Neuronal stem cell (in vitro differentiated cells): ENCODE data around the gene ZSCAN25.
"Not testable (repeated sequence)": the region's sequence is repeated elsewhere in the genome, so short reads cannot be mapped to it uniquely, and the experiment has no call there.

Experiments used
- DNase-seq: peaks from one replicate; pipeline ENCODE4 v3.0.0-alpha.2; 2013; ENCODE audit warnings: low spot score
- H2AFZ ChIP-seq: one replicate; pipeline ENCODE4 v1.6.1; 2013; ENCODE audit warnings: mild to moderate bottlenecking, low read length, inconsistent platforms
- H2AK5ac ChIP-seq: 2 replicates; pipeline ENCODE4 v1.6.1; 2013; ENCODE audit warnings: low read depth, mild to moderate bottlenecking, inconsistent platforms, low read length, moderate library complexity, mixed read lengths
- H2BK120ac ChIP-seq: 2 replicates; pipeline ENCODE4 v1.6.1; 2013; ENCODE audit warnings: low read depth, mild to moderate bottlenecking, inconsistent platforms, low read length, moderate library complexity, mixed read lengths
- H2BK12ac ChIP-seq: one replicate; pipeline ENCODE4 v1.6.1; 2013; ENCODE audit warnings: low read length, inconsistent platforms
- H2BK15ac ChIP-seq: 2 replicates; pipeline ENCODE4 v1.6.1; 2013; ENCODE audit warnings: mild to moderate bottlenecking, low read length, inconsistent platforms, mixed read lengths
- H2BK5ac ChIP-seq: one replicate; pipeline ENCODE4 v1.6.1; 2013; ENCODE audit warnings: inconsistent platforms, mild to moderate bottlenecking, low read length, moderate library complexity
- H3K14ac ChIP-seq: one replicate; pipeline ENCODE4 v1.6.1; 2013; ENCODE audit warnings: low read length, inconsistent platforms
- H3K18ac ChIP-seq: 2 replicates; pipeline ENCODE4 v1.6.1; 2013; ENCODE audit warnings: low read length, inconsistent platforms
- H3K23ac ChIP-seq: 2 replicates; pipeline ENCODE4 v1.6.1; 2013; ENCODE audit warnings: low read depth, mild to moderate bottlenecking, mixed read lengths, low read length, inconsistent platforms; ENCODE audit not compliant: poor library complexity
- H3K27ac ChIP-seq: replicated peaks from 3 replicates; pipeline ENCODE4 v1.5.1; 2013; ENCODE audit warnings: low read length, inconsistent platforms
- H3K27me3 ChIP-seq, 3 experiments: 2 replicates each; pipeline ENCODE4 v1.6.1; 2013; ENCODE audit warnings: low read length in 3 of 3, mild to moderate bottlenecking in 2 of 3, inconsistent platforms in 1 of 3, low read depth in 1 of 3, mixed read lengths in 1 of 3, moderate library complexity in 1 of 3; ENCODE audit not compliant: control insufficient read depth in 3 of 3, insufficient read depth in 3 of 3
- H3K36me3 ChIP-seq, 2 donors: replicated peaks in 1 of 2; 2 replicates each; pipeline ENCODE4 v1.6.1; 2013; ENCODE audit warnings: low read length in 2 of 2; ENCODE audit not compliant: control insufficient read depth in 2 of 2, insufficient read depth in 2 of 2
- H3K4ac ChIP-seq: 2 replicates; pipeline ENCODE4 v1.6.1; 2013; ENCODE audit warnings: inconsistent platforms, mild to moderate bottlenecking, low read length, moderate library complexity
- H3K4me1 ChIP-seq, 2 donors: 1 replicate in 1 of 2; 2 replicates in 1 of 2; pipeline ENCODE4 v1.6.1; 2013; ENCODE audit warnings: low read length in 2 of 2, low read depth in 1 of 2; ENCODE audit not compliant: control insufficient read depth in 2 of 2, insufficient read depth in 1 of 2
- H3K4me2 ChIP-seq: one replicate; pipeline ENCODE4 v1.6.1; 2013; ENCODE audit warnings: mild to moderate bottlenecking, low read length, inconsistent platforms; ENCODE audit not compliant: insufficient read depth, poor library complexity, severe bottlenecking
- H3K4me3 ChIP-seq, 2 donors: 2 replicates each; pipeline ENCODE4 v1.5.1; 2013; ENCODE audit warnings: low read length in 2 of 2, mild to moderate bottlenecking in 2 of 2, inconsistent platforms in 1 of 2, moderate library complexity in 1 of 2
- H3K79me1 ChIP-seq: one replicate; pipeline ENCODE4 v1.6.1; 2013; ENCODE audit warnings: low read depth, mild to moderate bottlenecking, inconsistent platforms, low read length, moderate library complexity
- H3K9ac ChIP-seq: one replicate; pipeline ENCODE4 v1.6.1; 2013; ENCODE audit warnings: mild to moderate bottlenecking, low read depth, low read length, inconsistent platforms; ENCODE audit not compliant: poor library complexity
- H3K9me3 ChIP-seq, 2 donors: replicated peaks in 1 of 2; 2 replicates each; pipeline versions ENCODE3 to v1.6.1; 2013; ENCODE audit warnings: low read length in 2 of 2, mild to moderate bottlenecking in 2 of 2, inconsistent platforms in 1 of 2, low read depth in 1 of 2, mixed read lengths in 1 of 2, moderate library complexity in 1 of 2; ENCODE audit not compliant: control insufficient read depth in 2 of 2, insufficient read depth in 1 of 2
- H4K8ac ChIP-seq: one replicate; pipeline ENCODE4 v1.6.1; 2013; ENCODE audit warnings: low read depth, mild to moderate bottlenecking, inconsistent platforms, low read length, moderate library complexity
- H4K91ac ChIP-seq: one replicate; pipeline ENCODE4 v1.6.1; 2013; ENCODE audit warnings: low read length, low read depth, mild to moderate bottlenecking, inconsistent platforms; ENCODE audit not compliant: poor library complexity
- WGBS, 2 donors: extraction: QIAGEN DNeasy Blood & Tissue Kit; methylation state at CpG; one replicate each; pipeline ENCODE4 v1.1.7; 2013; ENCODE audit warnings: missing lambda C conversion rate in 2 of 2, mixed read lengths in 1 of 2; ENCODE audit not compliant: insufficient read length in 2 of 2, insufficient replicate concordance in 1 of 2; ENCODE audit errors: extremely low coverage in 2 of 2; 5-methylcytosine and 5-hydroxymethylcytosine counted together

The ZSCAN25 gene

DNA sequence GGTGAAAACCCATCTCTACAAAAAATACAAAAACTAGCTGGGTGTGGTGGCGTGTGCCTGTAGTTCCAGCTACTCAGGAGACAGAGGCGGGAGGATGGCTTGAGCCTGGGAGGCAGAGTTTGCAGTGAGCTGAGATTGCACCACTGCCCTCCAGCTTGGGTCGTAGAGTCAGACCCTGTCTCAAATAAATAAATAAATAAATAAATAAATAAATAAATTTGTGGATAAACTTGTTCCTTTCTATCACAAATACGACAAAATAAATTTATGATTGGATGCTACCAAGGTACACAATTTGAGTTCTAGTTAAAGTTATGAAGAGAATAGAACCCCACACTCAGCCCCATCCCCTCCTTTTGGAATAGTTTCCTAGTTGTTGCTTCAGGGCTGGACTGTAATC, 36.5 kb downstream of the ZSCAN25 start:
- not testable (repeated sequence) for H3K14ac ChIP-seq, H2BK15ac ChIP-seq, H2BK12ac ChIP-seq, H2BK120ac ChIP-seq, H3K79me1 ChIP-seq, H2AFZ ChIP-seq, H3K4ac ChIP-seq, H3K9me3 ChIP-seq, H3K27ac ChIP-seq, H2BK5ac ChIP-seq, H4K8ac ChIP-seq, H3K23ac ChIP-seq, H4K91ac ChIP-seq, H3K27me3 ChIP-seq, H3K36me3 ChIP-seq, H2AK5ac ChIP-seq, H3K4me3 ChIP-seq, H3K18ac ChIP-seq, H3K9ac ChIP-seq, H3K4me1 ChIP-seq, DNase-seq, H3K4me2 ChIP-seq
- no CpG with 5 or more reads among the region's 4 CpGs for WGBS, 2 donors

- WGBS, 2 donors, result no CpG with 5 or more reads among the region's 3 CpGs
- no peak overlapping the region for H2BK120ac ChIP-seq
- H3K9ac ChIP-seq, result no peak overlapping the region
- H3K4me2 ChIP-seq, result no peak overlapping the region
- H3K4me1 ChIP-seq, result no peaks in the 10 kb centered on the region
- H3K23ac ChIP-seq, result no peak overlapping the region
- no peak overlapping the region for H2AFZ ChIP-seq
- H3K36me3 ChIP-seq, result no peaks in the 10 kb centered on the region
- no peak overlapping the region for H3K4me3 ChIP-seq
- no peak overlapping the region for H2BK12ac ChIP-seq
- H4K91ac ChIP-seq, result no peak overlapping the region
- H3K9me3 ChIP-seq, result peaks cover 0 to 3% of the 10 kb centered on the region in 2 donors
- no peak overlapping the region for H3K18ac ChIP-seq
- no peak overlapping the region for H2BK5ac ChIP-seq
- no peak overlapping the region for H3K4ac ChIP-seq
- no peaks in the 10 kb centered on the region for H3K27me3 ChIP-seq
- H3K14ac ChIP-seq, result no peak overlapping the region
- H3K27ac ChIP-seq, result no peak overlapping the region
- no peak overlapping the region for H4K8ac ChIP-seq
- H2AK5ac ChIP-seq, result no peak overlapping the region
- no peak for DNase-seq
- no peaks in the 10 kb centered on the region for H3K79me1 ChIP-seq
- H2BK15ac ChIP-seq, result no peak overlapping the region
These were observed 37.0 kb downstream of the ZSCAN25 start for GRCh38 chr7:99653754-99654153.

DNA sequence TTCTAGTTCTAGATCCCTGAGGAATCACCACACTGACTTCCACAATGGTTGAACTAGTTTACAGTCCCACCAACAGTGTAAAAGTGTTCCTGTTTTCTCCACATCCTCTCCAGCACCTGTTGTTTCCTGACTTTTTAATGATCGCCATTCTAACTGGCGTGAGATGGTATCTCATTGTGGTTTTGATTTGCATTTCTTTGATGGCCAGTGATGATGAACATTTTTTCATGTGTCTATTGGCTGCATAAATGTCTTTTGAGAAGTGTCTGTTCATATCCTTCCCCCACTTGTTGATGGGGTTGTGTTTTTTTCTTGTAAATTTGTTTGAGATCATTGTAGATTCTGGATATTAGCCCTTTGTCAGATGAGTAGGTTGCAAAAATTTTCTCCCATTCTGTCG, 37.9 kb downstream of the ZSCAN25 start:
- H2AK5ac ChIP-seq, H3K4me1 ChIP-seq, H3K27ac ChIP-seq, H4K91ac ChIP-seq, H3K27me3 ChIP-seq, H3K9me3 ChIP-seq, H3K23ac ChIP-seq, H3K4me3 ChIP-seq, H2BK12ac ChIP-seq, H2AFZ ChIP-seq, H3K36me3 ChIP-seq, H3K4ac ChIP-seq, H4K8ac ChIP-seq, H3K9ac ChIP-seq, DNase-seq, H3K14ac ChIP-seq, H2BK120ac ChIP-seq, H3K18ac ChIP-seq, H2BK15ac ChIP-seq, H3K79me1 ChIP-seq, H3K4me2 ChIP-seq, H2BK5ac ChIP-seq: not testable (repeated sequence)
- WGBS, 2 donors, result no CpG with 5 or more reads among the region's 3 CpGs

DNA sequence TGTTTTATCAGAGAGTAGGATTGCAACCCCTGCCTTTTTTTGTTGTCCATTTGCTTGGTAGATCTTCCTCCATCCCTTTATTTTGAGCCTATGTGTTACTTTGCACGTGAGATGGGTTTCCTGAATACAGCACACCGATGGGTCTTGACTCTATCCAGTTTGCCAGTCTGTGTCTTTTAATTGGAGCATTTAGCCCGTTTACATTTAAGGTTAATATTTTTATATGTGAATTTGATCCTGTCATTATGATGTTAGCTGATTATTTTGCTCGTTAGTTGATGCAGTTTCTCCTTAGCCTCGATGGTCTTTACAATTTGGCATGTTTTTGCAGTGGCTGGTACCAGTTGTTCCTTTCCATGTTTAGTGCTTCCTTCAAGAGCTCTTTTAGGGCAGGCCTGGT, 41.1 kb downstream of the ZSCAN25 start:
- not testable (repeated sequence) for H4K91ac ChIP-seq, H3K14ac ChIP-seq, H3K79me1 ChIP-seq, H3K9ac ChIP-seq, H2BK12ac ChIP-seq, H3K9me3 ChIP-seq, H3K18ac ChIP-seq, H3K23ac ChIP-seq, H2BK5ac ChIP-seq, H3K27ac ChIP-seq, H3K4me1 ChIP-seq, DNase-seq, H3K27me3 ChIP-seq, H2BK120ac ChIP-seq, H2AK5ac ChIP-seq, H3K4me3 ChIP-seq, H3K36me3 ChIP-seq, H3K4me2 ChIP-seq, H3K4ac ChIP-seq, H4K8ac ChIP-seq, H2BK15ac ChIP-seq, H2AFZ ChIP-seq
- WGBS, 2 donors, result no CpG with 5 or more reads among the region's 5 CpGs
